Activated CD4-positive, CD25-positive, alpha-beta regulatory T cell (primary cell): Measurements from ENCODE around the gene SMIM7.

Experiments used
- DNase-seq, 4 experiments: peaks; one replicate each; lab custom pipeline; 2025; lab: John Stamatoyannopoulos, UW

Gene SMIM7

DNA sequence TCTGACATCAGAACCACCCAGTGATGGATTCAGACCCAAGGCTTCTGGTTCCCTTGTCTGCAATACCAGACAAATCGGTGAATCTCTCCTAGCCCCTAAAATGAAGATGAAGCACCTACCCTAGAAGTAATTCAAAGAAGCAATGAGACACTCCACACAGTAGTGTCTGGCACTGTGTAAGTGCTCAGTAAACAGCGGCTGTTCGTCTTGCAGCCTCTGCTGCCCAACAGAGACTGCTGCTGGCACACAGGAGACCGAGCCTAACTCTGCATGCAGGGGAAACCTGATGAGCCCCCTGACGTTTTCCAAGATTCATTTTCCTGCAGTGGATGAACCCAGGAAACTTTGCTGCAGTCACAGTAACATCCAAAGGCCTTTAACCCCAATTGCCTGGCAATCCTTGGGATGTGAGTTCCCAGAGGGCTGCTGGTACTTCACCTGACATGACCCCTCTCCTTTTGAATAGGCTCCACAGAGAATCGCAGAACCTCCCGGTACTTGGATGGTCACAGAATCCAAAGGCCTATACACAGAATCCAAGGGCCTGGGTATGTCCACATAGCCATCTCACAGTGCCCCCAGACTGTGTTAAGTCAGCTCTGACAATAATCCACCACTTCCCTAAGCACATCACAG is 38.7 kb downstream of the SMIM7 start:
- no peak for DNase-seq

GRCh38 chr19:16620584-16620983 is 39.4 kb downstream of the SMIM7 start:
- no peak for DNase-seq

DNA sequence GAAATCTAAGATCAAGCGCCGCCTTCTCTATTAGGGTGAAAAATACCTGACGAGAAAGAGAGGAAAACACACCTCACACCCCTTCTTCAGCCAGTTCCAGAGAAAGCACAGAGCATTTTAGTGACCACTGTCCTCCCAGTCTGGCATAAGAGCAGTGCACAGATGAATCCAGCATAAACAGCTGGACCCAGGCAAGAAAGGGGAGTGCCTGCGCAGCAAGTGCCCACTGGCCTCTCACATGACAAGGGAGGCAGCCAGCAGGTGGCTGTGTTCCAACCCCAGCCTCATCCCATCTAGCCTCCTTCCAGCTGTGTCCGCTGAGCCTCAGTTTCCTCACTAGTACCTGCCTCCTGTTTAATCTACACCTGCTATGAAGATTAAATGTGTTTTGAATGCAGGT is 39.9 kb downstream of the SMIM7 start:
- no peak for DNase-seq

DNA sequence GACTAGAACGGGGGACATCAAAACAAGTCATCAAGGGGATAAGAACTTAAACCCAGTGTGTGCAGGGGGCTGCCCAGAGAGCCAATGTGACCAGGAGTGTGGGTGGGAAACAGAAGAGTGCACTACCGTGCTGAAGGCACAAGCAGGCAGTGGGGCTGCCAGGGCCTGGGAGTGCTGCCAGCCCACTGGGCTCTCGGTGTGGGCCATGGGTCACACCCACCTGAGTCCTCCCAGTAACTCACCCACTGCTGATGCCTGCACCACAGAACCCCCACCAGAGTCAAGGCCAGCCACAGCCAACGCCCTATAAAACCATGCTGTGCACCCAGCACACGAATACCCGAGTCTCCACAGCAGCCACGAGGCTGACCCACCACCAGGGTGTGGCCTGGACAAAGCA is 40.5 kb downstream of the SMIM7 start:
- DNase-seq, result no peak

GRCh38 chr19:16618248-16618647 is 41.7 kb downstream of the SMIM7 start:
- no peak for DNase-seq

DNA sequence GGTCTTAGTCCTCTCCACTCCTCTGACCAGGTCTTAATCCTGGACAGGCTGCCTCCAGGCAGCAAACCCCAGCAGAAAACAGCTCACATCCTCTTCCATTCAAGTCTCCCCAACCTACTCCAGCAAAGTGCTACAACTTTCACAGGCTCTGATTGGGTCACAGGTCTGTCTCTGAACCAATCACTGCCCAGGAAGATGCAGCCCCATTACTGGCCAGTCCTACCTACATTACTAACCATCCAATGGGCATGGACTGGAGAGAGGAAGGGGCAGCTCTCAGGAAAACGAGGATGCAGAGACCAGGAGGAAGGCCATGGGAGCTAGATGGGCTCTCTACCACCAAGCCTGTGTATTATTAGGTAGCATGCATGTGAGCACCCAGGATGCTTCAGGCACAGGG is 44.1 kb downstream of the SMIM7 start:
- no peak for DNase-seq

DNA sequence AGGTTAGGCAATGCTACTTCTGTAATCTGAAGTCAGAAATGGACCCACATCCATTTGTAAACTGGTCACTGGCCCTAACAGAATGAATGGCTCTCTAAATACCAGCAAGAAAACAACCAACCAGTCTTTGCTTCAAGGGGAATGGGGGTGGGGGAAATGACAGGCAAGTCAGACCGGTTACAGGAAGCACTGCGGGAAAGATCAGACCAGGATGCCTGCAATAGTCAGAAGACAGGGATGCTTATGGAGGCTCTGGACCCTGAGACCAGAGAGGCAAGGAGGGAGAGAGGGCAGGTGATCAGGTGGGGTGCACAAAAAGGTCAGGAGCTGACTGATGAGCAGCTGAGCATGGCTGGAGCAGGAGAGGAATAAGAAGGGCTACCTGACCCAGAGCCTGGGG is 45.0 kb downstream of the SMIM7 start:
- DNase-seq, result no peak

GRCh38 chr19:16613841-16614240 is 46.1 kb downstream of the SMIM7 start:
- DNase-seq, result no peak

- DNase-seq, result no peak
Observed at GRCh38 chr19:16612636-16613035, 47.3 kb downstream of the SMIM7 start.

DNA sequence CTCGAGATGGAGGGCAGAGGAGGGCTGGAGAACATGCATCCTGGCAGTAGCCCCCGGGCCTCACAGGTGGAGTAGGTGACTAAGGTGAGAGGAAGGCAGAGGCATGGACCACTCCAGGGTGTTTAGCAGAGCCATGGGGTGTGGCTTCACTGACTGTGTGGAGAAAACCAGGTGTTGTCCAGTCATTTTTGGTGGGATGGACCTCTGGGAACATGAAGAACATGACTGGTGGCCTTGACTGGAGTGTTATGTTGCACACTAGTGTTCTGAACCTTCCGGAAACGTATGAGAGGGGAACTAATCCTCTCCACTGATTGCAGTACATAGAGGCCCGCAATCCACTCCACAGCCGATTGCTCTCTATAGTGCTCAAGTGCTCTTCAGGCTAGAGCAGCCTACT is 48.8 kb downstream of the SMIM7 start:
- no peak for DNase-seq

DNA sequence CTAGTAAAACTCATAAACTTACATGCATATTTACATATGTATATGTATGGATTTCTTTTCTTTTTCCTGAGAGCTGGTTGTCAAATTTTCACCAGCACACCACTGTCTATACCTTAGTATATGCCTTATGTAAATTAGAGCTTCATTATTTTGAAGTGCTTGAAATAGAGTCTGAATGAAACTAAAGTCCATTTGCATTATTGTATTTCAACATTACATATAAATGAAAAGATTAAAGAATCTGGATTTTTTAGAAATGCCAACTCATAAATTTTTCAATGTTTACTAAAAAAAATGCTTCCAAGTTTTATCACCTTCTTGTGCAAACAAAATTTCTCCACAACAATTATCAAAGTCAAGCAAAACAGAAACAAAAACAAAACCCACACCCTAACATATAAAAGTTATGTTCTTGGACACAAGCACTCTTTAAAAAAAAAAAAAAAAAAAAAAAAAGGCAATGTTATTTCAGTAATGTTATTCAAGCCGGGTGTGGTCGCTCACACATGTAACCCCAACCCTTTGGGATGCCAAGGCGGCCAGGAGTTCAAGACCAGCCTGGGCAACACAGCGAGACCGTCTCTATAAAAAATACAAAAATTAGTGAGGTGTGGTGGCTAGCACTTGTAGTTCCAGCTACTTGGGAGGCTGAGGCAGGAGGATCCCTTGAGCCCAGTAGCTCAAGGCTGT is 50.3 kb downstream of the SMIM7 start:
- DNase-seq, result no peak

DNA sequence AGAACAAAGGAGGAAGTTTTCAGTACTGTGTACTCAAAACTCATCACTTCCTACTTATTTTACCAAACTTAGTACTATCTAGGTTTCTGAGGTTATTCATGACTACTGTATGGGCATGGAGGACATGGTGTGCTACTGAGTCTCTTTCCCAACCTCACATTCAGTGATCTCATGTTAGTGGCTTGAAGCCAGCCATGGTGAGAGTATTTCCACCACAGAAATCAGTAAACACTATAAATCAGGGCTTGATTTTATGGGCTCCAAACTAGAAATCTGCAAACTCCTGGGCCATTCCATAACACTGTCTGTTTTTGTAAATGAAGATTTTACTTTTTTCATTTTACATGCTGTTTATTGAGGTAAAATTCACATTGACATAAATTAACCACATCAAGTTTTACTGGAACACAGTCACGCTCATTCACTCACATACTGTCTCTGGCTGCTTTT is 51.6 kb downstream of the SMIM7 start:
- no peak for DNase-seq

DNA sequence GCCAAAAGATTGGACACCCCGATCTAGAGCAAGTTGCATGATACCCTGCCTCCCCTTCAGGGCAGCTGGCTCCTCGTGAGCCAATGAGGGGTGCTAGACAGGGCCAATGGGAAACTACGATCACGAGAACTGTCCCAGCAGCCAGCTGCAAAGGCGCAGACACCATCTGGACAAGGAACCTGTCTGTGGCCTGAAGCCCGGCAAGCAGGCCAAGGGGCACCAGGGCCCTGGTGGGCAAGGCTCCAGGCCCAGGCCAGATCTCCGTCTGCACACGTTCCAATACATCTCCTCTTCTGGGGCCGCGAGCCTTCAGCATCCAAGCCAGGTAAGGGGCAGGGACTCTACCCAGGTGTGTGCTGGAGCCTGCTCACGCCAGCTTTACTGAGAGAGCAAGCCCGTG is 52.1 kb downstream of the SMIM7 start:
- DNase-seq, result no peak

DNA sequence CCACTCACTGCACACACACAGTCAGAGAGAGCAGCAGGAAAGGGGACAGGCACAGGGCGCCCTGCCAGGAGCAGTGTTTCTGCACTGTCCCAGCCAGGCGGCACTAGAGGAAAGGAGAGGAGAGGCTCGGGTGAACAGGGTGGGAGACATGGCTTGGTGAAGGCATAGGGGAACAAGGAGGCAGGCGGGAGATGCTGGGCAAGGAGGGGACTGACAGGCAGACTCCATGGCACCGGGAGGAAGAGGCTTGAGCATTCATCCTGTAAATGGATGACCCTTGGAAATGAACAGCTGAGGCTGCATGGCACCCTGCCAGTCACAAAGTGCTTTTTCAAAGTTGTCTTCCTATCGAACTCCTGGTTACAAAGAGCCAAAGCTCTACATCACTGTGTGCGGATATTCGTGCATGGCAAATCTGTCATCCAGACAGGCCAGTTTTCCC is 54.4 kb downstream of the SMIM7 start:
- no peak for DNase-seq

DNA sequence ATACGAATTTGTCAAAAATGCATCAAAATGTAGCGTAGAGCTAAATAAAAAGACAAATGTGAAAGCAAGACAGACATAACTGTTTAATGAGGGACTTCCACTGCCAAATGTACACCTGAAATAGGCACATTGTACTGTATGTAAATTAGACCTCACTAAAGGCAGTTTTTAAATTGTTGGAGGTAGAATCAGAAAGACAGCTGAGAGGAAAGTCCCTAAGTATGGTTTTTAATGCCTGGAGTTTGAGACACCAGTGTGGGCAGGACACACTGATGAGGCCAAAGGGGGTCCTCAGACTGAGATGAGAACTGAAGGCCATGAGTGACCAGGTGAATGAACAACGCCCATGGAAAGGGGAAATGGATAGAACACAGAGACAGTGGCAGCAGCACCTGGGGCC is 54.8 kb downstream of the SMIM7 start:
- DNase-seq, result no peak

- no peak for DNase-seq
Observed at GRCh38 chr19:16604615-16605014, 55.3 kb downstream of the SMIM7 start.

GRCh38 chr19:16603090-16603489 is 56.9 kb downstream of the SMIM7 start:
- DNase-seq, result no peak

- DNase-seq, result no peak
Observed at GRCh38 chr19:16601378-16602052, 58.4 kb downstream of the SMIM7 start.

- no peak for DNase-seq
Observed at GRCh38 chr19:16600824-16601223, 59.1 kb downstream of the SMIM7 start.

GRCh38 chr19:16599655-16600346 is 60.1 kb downstream of the SMIM7 start:
- no peak for DNase-seq

DNA sequence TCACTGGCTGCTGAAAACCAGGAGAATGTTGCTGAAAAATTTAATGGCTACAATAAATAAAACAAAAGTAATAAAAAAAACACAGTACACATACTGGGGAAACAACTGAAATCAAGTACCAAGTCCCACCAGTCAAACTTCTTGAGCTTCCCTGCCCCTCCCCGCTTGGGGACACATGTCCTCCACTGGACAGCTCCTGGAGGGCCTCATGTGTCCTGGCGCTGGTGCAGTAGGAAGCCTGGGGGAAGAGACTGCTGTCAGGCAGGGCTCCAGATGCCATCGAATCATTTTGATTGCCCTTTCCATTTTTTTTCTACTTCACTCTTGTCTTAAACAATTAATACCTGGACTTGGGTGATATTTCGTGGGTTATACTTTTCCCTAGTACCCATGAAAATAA is 61.1 kb downstream of the SMIM7 start:
- DNase-seq, result no peak

DNA sequence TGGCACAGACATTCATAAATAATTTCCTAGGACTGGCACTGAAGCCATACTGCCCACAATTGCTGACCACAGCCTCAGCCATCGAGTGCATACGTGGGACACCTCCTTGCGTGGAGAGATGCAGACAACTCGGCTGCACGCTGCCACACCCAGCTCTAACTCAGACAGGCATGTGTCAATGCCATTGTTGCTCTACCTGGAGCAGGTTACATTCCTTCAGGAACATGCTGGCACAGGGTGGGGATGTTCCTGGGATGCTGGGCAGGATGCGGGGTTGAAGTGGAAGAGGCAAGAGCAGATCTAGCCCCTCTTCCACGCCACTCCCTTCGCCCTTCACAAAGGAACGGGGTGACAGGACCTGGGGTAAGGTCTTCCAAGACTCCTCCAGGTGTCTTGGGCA is 63.5 kb downstream of the SMIM7 start:
- DNase-seq, result no peak
